Suppressor macrophage treated with lipopolysaccharide for 1 hour (primary cell): ENCODE results near the gene CKS2.
A peak's percentile ranks its signal among the peaks of the same experiment; 100 is the strongest.

ENCODE experiments used
- DNase-seq, 3 donors: peaks; one replicate each; pipeline ENCODE4 v3.0.0-alpha.2; 2020 to 2022

The CKS2 gene

GRCh38 chr9:89350988-89351557, 40.1 kb downstream of the CKS2 start:
- no peak for DNase-seq

- peak; percentile 18 to 29 (median 23) for DNase-seq
Observed at GRCh38 chr9:89351584-89352300, 40.7 kb downstream of the CKS2 start.

GRCh38 chr9:89352451-89352850, 41.5 kb downstream of the CKS2 start:
- DNase-seq = no peak

- no peak for DNase-seq
Observed at GRCh38 chr9:89352874-89353649, 42.1 kb downstream of the CKS2 start.

GRCh38 chr9:89353989-89354388, 43.0 kb downstream of the CKS2 start:
- no peak for DNase-seq

- DNase-seq = no peak
Observed at GRCh38 chr9:89354471-89354870, 43.5 kb downstream of the CKS2 start.

- DNase-seq = no peak
Observed at GRCh38 chr9:89356782-89357181, 45.8 kb downstream of the CKS2 start.

GRCh38 chr9:89357331-89358197, 46.6 kb downstream of the CKS2 start:
- no peak for DNase-seq

- no peak for DNase-seq
Observed at GRCh38 chr9:89358376-89358916, 47.5 kb downstream of the CKS2 start.

- DNase-seq = no peak
Observed at GRCh38 chr9:89358985-89359384, 48.0 kb downstream of the CKS2 start.

GRCh38 chr9:89359751-89360261, 48.8 kb downstream of the CKS2 start:
- DNase-seq = no peak

- DNase-seq = no peak
Observed at GRCh38 chr9:89360465-89360864, 49.5 kb downstream of the CKS2 start.

- no peak for DNase-seq
Observed at GRCh38 chr9:89361031-89361430, 50.0 kb downstream of the CKS2 start.

- DNase-seq = no peak
Observed at GRCh38 chr9:89361816-89362646, 51.0 kb downstream of the CKS2 start.

- no peak for DNase-seq
Observed at GRCh38 chr9:89362647-89363310, 51.8 kb downstream of the CKS2 start.

- DNase-seq = no peak
Observed at GRCh38 chr9:89363311-89363670, 52.3 kb downstream of the CKS2 start.

GRCh38 chr9:89363921-89364665, 53.1 kb downstream of the CKS2 start:
- no peak for DNase-seq

- no peak for DNase-seq
Observed at GRCh38 chr9:89364666-89365531, 53.9 kb downstream of the CKS2 start.

GRCh38 chr9:89365532-89365912, 54.5 kb downstream of the CKS2 start:
- no peak for DNase-seq
